GM23338 (cell line): ENCODE data around the gene CORO2A.

Source experiments
- CTCF ChIP-seq, 2 experiments: fragments of 200-600 bp in 1 of 2; sonication (generic) in 1 of 2; conservative IDR thresholded peaks; 2 replicates each; pipeline versions ENCODE4 v1.5.1 to v1.6.1; 2016 to 2017; ENCODE audit warnings: antibody characterized with exemption in 2 of 2, low read depth in 2 of 2, mild to moderate bottlenecking in 2 of 2, moderate library complexity in 1 of 2
- EZH2 ChIP-seq: fragments of 200-600 bp; sonication (generic); IDR thresholded peaks from one replicate; pipeline ENCODE4 v1.8.0; 2017; ENCODE audit warnings: antibody characterized with exemption, mild to moderate bottlenecking, low read depth; ENCODE audit not compliant: unreplicated experiment
- EZH2phosphoT487 ChIP-seq: fragments of 200-600 bp; sonication (generic); IDR thresholded peaks from one replicate; pipeline ENCODE4 v1.8.1; 2018; ENCODE audit warnings: antibody characterized with exemption; ENCODE audit not compliant: unreplicated experiment
- JUNB ChIP-seq: IDR thresholded peaks from one replicate; pipeline ENCODE4 v1.6.1; 2016; ENCODE audit warnings: antibody characterized with exemption; ENCODE audit not compliant: unreplicated experiment
- POLR2AphosphoS5 ChIP-seq: IDR thresholded peaks from 2 replicates; pipeline ENCODE4 v1.6.1; 2016; ENCODE audit warnings: antibody characterized with exemption, low read depth
- STAT1 ChIP-seq: IDR thresholded peaks from one replicate; pipeline ENCODE4 v1.6.1; 2016; ENCODE audit warnings: antibody characterized with exemption; ENCODE audit not compliant: unreplicated experiment

GRCh38 chr9:98176391-98177259 lies 15.8 kb downstream of the CORO2A start:
- TF ChIP-seq POLR2AphosphoS5 (no peak), EZH2phosphoT487 (no peak), EZH2 (no peak), CTCF (conservative IDR thresholded peaks at IDR 0.05; ENCODE audit: low read depth in 2 of 2) (no peak), JUNB (no peak), STAT1 (no peak)
